Chondrocyte (in vitro differentiated cells): ENCODE results near the gene HNMT. TPM values are rescaled to one million over a fixed set of nuclear protein-coding genes. Genes with fewer than 3 reads are reported as not detected.

Experiments used
- DNase-seq: peaks from one replicate; pipeline ENCODE4 v3.0.0; 2021; ENCODE audit warnings: mixed read lengths, low spot score
- H3K27ac Mint-ChIP-seq: one replicate; pipeline ENCODE4 v1.8.0; 2021; ENCODE audit warnings: mild to moderate bottlenecking, moderate library complexity, mixed read lengths; ENCODE audit not compliant: unreplicated experiment
- H3K27me3 Mint-ChIP-seq: 2 replicates; pipeline ENCODE4 v1.8.0; 2021; ENCODE audit warnings: low read depth, mixed read lengths
- H3K36me3 Mint-ChIP-seq: 2 replicates; pipeline ENCODE4 v1.8.0; 2021; ENCODE audit warnings: low read depth, mixed read lengths
- H3K4me1 Mint-ChIP-seq: 2 replicates; pipeline ENCODE4 v1.8.0; 2021; ENCODE audit warnings: low read depth, mild to moderate bottlenecking, mixed read lengths
- H3K4me3 Mint-ChIP-seq: one replicate; pipeline ENCODE4 v1.8.0; 2021; ENCODE audit warnings: mild to moderate bottlenecking, moderate library complexity, mixed read lengths; ENCODE audit not compliant: unreplicated experiment
- H3K9me3 Mint-ChIP-seq: 2 replicates; pipeline ENCODE4 v1.8.0; 2021; ENCODE audit warnings: low read depth, mixed read lengths
- total RNA-seq: library from RNA; stranded (reverse); gene quantifications from 3 replicates; pipeline ENCODE4 v1.2.1, GENCODE V29; 2021
- TF ChIP-seq, protein P1 (sequence below): fragments of 200-600 bp; sonication (generic); IDR thresholded peaks from 2 replicates; pipeline ENCODE4 v1.5.0; 2021; ENCODE audit warnings: antibody characterized with exemption, mild to moderate bottlenecking, moderate library complexity

The HNMT gene
- total RNA-seq, 1 donor from 2014 or later = 4.6 TPM

DNA sequence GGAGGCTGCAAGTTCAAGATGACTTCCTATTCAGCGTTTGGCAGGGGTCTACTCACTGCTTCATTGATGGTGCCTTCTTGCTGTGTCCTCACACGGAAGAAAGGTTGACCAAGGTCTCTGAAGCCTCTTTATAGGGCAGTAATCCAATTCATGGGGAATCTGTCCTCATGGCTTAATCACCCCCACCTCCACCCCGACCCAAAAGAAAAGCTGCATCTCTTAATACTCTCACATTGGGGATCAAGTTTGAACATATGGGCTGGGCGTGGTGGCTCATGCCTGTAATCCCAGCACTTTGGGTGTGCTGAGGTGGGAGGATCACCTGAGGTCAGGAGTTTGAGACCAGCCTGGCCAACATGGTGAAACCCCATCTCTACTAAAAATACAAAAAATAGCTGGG lies 36.4 kb upstream of the HNMT start:
- Mint-ChIP-seq H3K4me3 (no peak overlapping the region), H3K36me3 (no peaks in the 10 kb centered on the region), H3K9me3 (no peaks in the 10 kb centered on the region), H3K27ac (no peak overlapping the region), H3K4me1 (peaks cover 14% of the 10 kb centered on the region), H3K27me3 (peaks cover 3% of the 10 kb centered on the region)
- TF ChIP-seq, protein P1, sequence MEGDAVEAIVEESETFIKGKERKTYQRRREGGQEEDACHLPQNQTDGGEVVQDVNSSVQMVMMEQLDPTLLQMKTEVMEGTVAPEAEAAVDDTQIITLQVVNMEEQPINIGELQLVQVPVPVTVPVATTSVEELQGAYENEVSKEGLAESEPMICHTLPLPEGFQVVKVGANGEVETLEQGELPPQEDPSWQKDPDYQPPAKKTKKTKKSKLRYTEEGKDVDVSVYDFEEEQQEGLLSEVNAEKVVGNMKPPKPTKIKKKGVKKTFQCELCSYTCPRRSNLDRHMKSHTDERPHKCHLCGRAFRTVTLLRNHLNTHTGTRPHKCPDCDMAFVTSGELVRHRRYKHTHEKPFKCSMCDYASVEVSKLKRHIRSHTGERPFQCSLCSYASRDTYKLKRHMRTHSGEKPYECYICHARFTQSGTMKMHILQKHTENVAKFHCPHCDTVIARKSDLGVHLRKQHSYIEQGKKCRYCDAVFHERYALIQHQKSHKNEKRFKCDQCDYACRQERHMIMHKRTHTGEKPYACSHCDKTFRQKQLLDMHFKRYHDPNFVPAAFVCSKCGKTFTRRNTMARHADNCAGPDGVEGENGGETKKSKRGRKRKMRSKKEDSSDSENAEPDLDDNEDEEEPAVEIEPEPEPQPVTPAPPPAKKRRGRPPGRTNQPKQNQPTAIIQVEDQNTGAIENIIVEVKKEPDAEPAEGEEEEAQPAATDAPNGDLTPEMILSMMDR = no peak
- DNase-seq = no peak

DNA sequence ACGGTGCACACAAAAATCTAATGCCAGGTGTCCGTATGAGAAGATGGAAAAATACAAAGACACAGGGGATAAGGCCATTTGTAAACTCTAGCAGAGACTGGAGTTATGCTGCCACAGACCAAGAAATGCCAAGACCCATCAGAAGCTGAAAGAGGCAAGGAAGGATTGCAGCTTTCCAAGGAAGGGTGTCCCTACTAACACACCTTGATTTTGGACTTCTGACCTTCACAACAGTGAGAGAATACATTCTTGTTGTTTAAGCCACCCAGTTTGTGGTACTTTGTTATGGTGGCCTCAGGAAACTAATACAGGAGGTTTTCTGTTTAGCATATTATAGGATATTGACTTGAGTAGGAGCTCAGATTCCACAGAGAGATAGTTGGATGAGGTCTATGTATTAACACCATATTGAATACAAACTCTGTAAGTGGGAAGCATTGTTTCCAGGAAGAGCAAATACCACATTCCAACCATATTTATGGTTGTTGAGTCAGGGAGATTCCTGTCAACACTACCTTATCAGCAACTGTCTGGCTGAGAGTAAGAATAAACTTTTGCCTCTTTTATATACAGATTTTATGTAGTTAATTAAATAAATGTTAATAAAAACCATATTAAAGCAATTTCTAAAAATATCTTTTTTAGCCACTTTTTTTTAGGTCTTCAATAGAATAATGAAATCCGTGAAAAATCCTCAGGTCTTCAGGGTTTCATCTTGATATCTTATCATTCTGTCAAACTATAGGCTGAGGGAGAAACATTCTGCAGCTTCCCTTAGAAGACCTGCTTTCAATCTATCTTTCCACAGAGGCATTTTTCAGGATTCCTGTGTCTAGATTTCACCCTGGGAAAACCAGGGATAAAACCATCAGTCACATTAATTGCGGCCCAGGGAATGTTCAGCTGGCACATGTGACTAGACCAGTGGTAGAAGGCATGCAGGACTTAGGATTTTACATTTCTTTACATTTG lies 35.4 kb upstream of the HNMT start:
- Mint-ChIP-seq H3K27me3 (no peaks in the 10 kb centered on the region), H3K4me3 (no peak overlapping the region), H3K9me3 (no peaks in the 10 kb centered on the region), H3K36me3 (no peaks in the 10 kb centered on the region), H3K4me1 (peaks cover 14% of the 10 kb centered on the region), H3K27ac (peak overlapping the region; percentile 76)
- TF ChIP-seq, protein P1 = no peak
- DNase-seq = no peak

DNA sequence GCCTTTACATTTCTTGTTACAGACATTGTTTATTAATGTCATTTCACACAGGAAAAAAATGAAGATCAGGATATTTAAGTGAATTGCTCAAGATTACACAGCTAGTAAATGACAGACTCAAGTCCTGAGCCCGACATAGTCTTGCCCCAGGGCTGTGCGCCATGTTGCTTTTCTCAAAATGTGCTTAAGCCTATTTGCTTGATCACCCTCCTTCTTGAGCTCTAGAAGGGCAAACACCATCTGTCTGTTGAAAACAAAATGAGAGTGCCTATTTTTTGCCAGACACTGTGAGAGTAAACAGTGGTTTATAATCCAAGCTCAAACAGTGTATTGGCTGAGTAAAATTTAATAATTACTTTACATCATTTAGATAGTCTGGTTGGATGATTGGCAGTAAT lies 34.8 kb upstream of the HNMT start:
- TF ChIP-seq, protein P1 = no peak
- H3K27ac Mint-ChIP-seq = peak overlapping the region; percentile 76
- H3K4me1 Mint-ChIP-seq = peaks cover 14% of the 10 kb centered on the region

DNA sequence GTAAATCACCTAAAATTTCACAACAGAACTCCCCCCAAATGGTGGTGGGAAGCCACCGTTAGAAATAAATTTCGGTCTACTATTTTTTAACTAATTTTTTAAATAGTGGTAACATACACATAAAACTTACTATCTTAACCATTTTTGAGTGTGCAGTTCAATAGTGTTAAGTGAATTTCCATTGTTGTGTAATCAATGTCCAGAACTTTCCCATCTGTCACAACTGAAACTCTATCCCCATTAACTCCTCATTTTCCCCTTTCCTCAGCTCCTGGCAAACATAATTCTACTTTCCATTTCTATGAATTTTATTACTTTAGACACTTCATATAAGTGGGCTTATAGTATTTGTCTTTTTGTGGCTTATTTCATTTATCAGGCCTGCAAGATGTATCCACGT lies 34.1 kb upstream of the HNMT start:
- no peaks in the 10 kb centered on the region for H3K36me3 Mint-ChIP-seq
- no peak overlapping the region for H3K4me3 Mint-ChIP-seq
- peaks cover 14% of the 10 kb centered on the region for H3K4me1 Mint-ChIP-seq
- no peak overlapping the region for H3K27ac Mint-ChIP-seq
- TF ChIP-seq, protein P1 = no peak
- H3K27me3 Mint-ChIP-seq = no peaks in the 10 kb centered on the region
- peaks cover 2% of the 10 kb centered on the region for H3K9me3 Mint-ChIP-seq
- DNase-seq = no peak

More for the DNA sequence above, 34.8 kb upstream of the HNMT start:
- H3K36me3 Mint-ChIP-seq = no peaks in the 10 kb centered on the region
- H3K4me3 Mint-ChIP-seq = no peak overlapping the region
- H3K9me3 Mint-ChIP-seq = no peaks in the 10 kb centered on the region
- DNase-seq = no peak
- H3K27me3 Mint-ChIP-seq = no peaks in the 10 kb centered on the region

DNA sequence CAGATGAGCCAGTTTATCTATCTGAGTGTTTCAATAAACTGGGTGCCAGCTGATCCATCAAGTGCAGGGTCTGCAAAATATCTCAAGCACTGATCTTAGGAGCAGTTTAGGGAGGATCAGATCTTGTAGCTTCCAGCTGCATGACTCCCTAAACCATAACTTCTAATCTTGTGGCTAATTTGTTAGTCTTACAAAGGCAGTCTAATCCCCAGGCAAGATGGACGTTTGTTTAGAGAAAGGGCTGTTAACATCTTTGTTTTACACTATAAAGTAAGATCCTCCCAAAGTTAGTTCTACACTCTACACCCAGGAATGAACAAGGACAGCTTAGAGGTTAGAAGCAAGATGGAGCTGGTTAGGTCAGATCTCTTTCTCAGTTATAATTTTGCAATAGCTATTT lies 28.7 kb upstream of the HNMT start:
- Mint-ChIP-seq H3K4me3 (no peak overlapping the region), H3K9me3 (peaks cover 4% of the 10 kb centered on the region), H3K4me1 (peaks cover 5% of the 10 kb centered on the region), H3K36me3 (no peaks in the 10 kb centered on the region), H3K27ac (no peak overlapping the region), H3K27me3 (peaks cover 5% of the 10 kb centered on the region)
- no peak for DNase-seq
- TF ChIP-seq, protein P1 = no peak
